Adipose tissue (tissue), 3 donors: ENCODE results near the gene GRK2. TPM values are rescaled to one million over a fixed set of nuclear protein-coding genes. Genes with fewer than 3 reads are reported as not detected.
A peak's percentile ranks its signal among the peaks of the same experiment; 100 is the strongest.

ENCODE experiments used
- H3K27ac ChIP-seq: one replicate; pipeline ENCODE4 v1.5.1; 2013; ENCODE audit warnings: low read depth, low read length
- WGBS, 3 donors: extraction: QIAGEN DNeasy Blood & Tissue Kit; methylation state at CpG; one replicate each; pipeline ENCODE4 v1.1.7; 2013; 5-methylcytosine and 5-hydroxymethylcytosine counted together
- polyA plus RNA-seq, 3 donors: library from polyadenylated mRNA; stranded (reverse); fragments of 200-250 nt; gene quantifications; one replicate each; pipeline ENCODE4 v1.2.3, GENCODE V29; 2013
- donor health status: healthy with polysubstance abuse.
- donor health status: Bipolar disorder and iron deficiency.
- donor health status: healthy.

The GRK2 gene
- polyA plus RNA-seq, 3 donors: 26.8 to 70.1 (median 50.6) TPM

DNA sequence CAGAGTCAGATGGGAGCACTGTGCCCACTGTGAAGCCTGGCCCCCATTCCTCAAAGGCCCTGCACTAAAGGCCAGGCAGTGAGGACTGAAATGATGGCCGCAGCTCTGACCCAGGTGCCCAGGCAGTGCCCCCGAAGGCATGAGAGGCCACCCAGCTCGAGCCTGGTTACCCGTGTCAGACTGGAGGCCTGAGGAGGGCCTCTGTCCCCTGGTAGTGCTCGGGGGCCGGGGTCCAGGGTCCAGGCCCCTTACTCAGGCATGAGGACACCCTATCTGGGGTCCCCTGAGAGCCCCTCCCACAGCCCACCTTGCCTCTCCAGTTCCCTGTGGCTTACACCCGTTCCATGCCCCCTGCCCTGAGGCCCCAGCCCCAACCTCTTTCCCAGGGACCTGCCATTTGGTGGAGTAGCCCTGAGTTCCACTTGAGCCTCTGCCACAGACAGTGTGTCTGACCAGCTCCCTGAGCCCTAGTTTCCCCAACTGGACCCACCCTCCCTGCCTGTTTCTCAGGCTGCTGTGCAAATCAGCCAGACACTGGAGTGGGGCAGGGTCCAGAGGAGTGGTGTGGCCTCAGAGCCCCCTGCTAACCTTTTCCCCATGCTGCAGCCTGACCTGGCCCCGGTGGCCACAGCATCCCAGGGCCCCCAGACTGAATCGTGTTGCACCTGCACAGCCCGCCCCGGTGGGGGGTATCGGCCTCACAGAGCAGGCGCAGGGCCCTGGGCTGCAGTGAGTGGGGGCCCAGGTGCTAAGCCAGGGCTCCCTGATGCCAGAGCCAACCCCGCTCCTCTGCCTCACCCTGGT, 12.1 kb downstream of the GRK2 start:
- 64 to 94% (median 70%) methylated on average over 14 of the region's 14 CpGs for WGBS, 3 donors
- H3K27ac ChIP-seq: peak overlapping the region; percentile 19

DNA sequence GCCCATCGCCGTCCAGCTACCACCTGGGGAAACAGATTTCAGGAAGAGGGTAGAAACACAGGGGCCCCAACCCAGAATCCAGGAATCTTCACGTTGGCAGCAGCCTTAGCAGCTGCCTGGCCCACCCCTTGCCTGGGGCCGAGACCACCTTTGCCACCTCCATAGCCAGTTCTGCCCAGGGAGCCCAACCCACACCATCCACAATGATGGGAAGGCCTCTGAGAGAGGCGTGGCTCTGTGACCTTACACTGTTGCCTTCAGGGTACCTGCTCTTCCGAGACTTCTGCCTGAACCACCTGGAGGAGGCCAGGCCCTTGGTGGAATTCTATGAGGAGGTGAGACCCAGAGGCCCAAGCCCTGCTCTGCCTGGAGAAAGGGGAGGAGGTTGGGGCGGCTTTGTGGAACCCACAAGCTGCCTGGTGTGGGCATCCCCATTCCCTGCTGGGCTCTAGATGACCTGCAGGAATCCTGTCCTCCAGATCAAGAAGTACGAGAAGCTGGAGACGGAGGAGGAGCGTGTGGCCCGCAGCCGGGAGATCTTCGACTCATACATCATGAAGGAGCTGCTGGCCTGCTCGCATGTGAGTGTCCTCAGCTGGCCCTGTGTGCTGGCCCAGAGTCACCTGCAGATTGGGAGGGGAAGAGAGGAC, 12.8 kb downstream of the GRK2 start:
- H3K27ac ChIP-seq: no peak overlapping the region
- 77 to 83% (median 78%) methylated on average over 14 of the region's 14 CpGs for WGBS, 3 donors

DNA sequence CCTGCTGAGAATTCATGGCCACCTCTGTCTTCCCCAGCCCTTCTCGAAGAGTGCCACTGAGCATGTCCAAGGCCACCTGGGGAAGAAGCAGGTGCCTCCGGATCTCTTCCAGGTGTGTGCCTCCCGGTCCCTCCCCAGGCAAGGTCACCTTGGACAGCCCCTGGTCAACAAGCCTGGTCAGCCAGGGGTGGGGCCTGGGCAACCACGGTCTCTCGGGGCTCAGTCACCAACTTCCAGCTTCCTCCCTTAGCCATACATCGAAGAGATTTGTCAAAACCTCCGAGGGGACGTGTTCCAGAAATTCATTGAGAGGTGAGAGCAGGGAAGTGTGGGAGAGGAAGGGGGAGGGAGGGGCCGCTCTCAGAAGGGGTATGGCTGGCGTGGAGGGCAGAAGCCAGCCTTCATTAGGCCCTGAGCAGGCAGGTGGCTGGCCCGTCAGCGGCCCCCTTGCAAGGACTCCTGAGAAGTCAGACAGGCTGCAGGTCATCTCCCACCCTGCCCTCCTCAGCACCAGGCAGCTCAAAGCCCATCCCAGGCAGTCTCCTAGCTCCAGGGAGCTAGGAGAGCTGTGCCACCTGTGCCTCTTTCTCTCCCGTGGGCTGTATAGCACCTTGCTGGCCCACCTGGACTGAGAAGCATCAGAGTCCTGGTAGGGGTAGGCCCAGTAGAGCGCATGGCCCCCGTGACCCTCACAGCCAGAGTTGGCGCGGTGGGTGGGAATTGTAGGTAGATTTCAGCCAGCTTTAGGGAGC, 13.5 kb downstream of the GRK2 start:
- WGBS, 3 donors: 71 to 78% (median 74%) methylated on average over 17 of the region's 17 CpGs
- H3K27ac ChIP-seq: no peak overlapping the region

DNA sequence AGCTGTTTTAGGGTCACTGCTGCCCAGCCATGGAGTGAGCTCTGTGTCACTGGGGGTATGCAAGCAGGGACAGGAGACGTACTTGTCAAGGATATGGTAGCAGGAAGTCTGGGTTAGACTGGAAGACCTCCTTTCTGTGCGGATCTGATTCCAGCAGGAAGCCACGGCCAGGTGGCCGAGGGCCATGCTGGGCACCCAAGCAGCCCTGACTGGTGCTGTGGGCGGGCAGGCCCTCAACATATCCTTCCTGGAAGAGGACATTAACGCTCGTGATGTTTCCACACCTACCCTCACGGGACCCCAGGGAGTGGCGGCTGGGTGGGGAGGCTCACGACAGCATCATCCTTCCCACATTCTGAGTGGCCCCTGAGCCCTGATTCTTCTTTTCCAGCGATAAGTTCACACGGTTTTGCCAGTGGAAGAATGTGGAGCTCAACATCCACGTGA, 14.1 kb downstream of the GRK2 start:
- no peak overlapping the region for H3K27ac ChIP-seq

DNA sequence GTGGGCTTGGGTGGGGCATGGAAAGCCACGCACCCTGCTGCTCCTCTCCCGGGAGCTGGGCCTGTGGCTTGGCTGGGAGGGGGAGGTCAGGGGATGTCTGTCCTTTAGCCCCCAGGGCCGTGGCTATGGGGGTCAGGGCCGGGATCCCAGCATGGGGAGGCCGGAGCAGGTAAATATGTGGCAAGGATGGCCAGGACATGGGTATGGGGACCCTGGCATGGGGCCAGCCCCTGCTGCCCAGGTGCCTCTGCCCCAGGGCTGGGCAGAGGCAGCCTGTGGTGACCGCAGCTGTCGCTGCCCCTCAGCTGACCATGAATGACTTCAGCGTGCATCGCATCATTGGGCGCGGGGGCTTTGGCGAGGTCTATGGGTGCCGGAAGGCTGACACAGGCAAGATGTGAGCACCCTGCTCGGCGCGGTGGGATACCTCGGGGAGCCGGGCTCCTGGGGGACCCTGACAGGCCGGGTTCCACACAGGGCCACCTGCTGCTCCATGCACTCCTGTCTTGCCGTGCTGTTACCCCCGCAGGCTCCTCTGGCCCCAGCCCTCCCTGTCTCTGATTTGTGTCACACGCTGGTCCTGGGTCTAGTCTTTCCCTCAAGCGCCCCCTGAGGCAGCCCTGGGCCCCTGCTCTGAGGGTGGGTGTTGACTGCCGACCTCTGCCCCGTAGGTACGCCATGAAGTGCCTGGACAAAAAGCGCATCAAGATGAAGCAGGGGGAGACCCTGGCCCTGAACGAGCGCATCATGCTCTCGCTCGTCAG, 14.7 kb downstream of the GRK2 start:
- WGBS, 3 donors: 91 to 95% (median 91%) methylated on average over 29 to 31 of the region's 31 CpGs
- H3K27ac ChIP-seq: no peak overlapping the region

More for the DNA sequence above, 14.1 kb downstream of the GRK2 start:
- 42 to 91% (median 50%) methylated on average over 13 of the region's 13 CpGs for WGBS, 3 donors

DNA sequence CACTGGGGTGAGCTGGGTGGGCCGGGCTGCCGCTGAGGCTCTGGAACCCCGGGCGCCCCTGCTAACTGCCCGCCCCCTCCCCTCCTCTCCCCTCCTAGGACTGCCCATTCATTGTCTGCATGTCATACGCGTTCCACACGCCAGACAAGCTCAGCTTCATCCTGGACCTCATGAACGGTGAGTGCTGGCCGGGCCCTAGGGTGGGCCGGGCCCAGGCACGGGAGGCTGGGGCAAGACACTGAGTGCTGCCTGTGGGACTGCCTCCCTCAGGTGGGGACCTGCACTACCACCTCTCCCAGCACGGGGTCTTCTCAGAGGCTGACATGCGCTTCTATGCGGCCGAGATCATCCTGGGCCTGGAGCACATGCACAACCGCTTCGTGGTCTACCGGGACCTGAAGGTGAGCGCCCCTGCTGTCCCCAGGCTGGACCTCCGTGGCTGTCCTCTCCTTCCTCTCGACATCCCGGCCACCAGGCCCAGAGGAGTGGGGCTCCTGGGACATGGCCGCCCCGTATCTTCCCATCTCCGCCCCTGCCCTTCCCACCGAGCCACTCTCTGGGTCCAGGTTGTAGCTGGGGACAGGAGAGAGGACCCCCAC, 15.4 kb downstream of the GRK2 start:
- 84 to 93% (median 86%) methylated on average over 27 of the region's 27 CpGs for WGBS, 3 donors
- H3K27ac ChIP-seq: no peak overlapping the region

DNA sequence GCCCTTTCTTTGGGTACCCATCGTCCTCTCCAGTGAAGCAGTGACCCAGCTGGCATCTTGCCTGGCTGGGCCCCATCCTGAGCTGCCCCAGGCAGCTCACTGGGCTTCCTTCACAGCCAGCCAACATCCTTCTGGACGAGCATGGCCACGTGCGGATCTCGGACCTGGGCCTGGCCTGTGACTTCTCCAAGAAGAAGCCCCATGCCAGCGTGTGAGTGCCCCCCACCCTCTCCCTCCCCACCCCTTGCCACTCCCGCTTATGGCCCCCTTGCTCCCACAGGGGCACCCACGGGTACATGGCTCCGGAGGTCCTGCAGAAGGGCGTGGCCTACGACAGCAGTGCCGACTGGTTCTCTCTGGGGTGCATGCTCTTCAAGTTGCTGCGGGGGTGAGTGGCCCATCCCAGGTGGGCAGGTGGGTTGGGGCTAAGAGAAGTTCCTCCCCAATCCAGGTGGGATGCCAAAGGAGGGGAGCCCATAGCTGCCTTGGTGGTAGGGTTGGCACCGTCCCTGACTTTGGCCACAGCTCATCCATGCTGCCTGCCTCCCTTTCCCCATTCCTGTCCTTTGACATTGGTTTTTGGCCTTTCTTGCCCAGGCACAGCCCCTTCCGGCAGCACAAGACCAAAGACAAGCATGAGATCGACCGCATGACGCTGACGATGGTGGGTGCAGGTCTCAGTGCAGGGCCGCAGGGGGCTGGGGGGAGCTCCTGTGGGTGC, 16.0 kb downstream of the GRK2 start:
- H3K27ac ChIP-seq: no peak overlapping the region
- WGBS, 3 donors: 69 to 93% (median 71%) methylated on average over 20 of the region's 20 CpGs

DNA sequence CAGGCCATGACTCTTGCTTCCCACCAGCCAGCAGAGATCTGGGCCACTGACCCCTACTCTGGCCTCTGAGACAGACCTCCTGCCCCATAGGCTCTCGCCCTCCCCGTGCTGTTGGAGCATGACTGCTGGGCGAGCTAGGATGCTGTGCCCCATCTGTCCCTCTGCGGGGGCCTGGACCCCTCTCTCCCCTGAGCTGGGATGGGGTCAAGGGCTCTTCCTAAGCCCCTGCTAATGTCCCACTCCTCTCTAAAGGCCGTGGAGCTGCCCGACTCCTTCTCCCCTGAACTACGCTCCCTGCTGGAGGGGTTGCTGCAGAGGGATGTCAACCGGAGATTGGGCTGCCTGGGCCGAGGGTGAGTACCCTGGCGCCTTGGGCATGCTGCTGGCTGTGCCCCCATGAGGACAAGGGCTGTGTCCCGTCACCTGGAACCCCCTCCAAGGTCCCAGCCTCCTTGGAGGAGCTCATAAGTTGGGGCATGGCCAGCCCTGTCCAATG, 16.7 kb downstream of the GRK2 start:
- no peak overlapping the region for H3K27ac ChIP-seq
- 71 to 96% (median 82%) methylated on average over 11 of the region's 11 CpGs for WGBS, 3 donors

DNA sequence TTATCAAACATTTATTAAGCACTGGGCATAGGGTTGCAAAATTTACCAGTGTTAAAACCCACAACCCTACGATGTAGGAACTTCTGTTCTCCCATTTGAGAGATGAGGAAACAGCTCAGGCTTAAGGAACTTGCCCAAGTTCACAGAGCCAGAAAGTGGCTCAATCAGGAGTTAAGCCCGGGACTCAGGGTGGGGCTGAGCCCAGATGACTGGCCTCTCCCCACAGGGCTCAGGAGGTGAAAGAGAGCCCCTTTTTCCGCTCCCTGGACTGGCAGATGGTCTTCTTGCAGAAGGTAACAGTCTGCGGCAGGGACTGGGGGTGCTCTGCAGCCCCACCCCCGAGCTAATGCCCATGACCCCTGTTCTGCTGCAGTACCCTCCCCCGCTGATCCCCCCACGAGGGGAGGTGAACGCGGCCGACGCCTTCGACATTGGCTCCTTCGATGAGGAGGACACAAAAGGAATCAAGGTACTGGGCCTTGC, 17.2 kb downstream of the GRK2 start:
- 51 to 89% (median 64%) methylated on average over 13 of the region's 13 CpGs for WGBS, 3 donors
- H3K27ac ChIP-seq: no peak overlapping the region

DNA sequence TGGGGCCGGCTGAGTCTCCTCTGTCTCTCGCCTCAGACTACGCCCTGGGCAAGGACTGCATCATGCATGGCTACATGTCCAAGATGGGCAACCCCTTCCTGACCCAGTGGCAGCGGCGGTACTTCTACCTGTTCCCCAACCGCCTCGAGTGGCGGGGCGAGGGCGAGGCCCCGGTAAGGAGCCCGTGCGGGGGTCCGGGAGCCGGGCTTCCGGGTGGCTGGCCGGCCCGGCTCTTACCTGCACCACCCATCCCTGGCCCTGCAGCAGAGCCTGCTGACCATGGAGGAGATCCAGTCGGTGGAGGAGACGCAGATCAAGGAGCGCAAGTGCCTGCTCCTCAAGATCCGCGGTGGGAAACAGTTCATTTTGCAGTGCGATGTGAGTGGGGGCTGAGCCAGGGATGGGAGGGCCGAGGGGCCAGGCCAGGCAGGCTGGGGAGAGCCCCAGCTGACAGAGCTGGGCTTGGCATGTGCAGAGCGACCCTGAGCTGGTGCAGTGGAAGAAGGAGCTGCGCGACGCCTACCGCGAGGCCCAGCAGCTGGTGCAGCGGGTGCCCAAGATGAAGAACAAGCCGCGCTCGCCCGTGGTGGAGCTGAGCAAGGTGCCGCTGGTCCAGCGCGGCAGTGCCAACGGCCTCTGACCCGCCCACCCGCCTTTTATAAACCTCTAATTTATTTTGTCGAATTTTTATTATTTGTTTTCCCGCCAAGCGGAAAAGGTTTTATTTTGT, 18.7 kb downstream of the GRK2 start:
- H3K27ac ChIP-seq: no peak overlapping the region
- WGBS, 3 donors: 69 to 92% (median 75%) methylated on average over 45 of the region's 45 CpGs

DNA sequence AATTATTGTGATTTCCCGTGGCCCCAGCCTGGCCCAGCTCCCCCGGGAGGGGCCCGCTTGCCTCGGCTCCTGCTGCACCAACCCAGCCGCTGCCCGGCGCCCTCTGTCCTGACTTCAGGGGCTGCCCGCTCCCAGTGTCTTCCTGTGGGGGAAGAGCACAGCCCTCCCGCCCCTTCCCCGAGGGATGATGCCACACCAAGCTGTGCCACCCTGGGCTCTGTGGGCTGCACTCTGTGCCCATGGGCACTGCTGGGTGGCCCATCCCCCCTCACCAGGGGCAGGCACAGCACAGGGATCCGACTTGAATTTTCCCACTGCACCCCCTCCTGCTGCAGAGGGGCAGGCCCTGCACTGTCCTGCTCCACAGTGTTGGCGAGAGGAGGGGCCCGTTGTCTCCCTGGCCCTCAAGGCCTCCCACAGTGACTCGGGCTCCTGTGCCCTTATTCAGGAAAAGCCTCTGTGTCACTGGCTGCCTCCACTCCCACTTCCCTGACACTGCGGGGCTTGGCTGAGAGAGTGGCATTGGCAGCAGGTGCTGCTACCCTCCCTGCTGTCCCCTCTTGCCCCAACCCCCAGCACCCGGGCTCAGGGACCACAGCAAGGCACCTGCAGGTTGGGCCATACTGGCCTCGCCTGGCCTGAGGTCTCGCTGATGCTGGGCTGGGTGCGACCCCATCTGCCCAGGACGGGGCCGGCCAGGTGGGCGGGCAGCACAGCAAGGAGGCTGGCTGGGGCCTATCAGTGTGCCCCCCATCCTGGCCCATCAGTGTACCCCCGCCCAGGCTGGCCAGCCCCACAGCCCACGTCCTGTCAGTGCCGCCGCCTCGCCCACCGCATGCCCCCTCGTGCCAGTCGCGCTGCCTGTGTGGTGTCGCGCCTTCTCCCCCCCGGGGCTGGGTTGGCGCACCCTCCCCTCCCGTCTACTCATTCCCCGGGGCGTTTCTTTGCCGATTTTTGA, 19.5 kb downstream of the GRK2 start:
- WGBS, 3 donors: 61 to 90% (median 70%) methylated on average over 38 to 39 of the region's 39 CpGs
- no peak overlapping the region for H3K27ac ChIP-seq

DNA sequence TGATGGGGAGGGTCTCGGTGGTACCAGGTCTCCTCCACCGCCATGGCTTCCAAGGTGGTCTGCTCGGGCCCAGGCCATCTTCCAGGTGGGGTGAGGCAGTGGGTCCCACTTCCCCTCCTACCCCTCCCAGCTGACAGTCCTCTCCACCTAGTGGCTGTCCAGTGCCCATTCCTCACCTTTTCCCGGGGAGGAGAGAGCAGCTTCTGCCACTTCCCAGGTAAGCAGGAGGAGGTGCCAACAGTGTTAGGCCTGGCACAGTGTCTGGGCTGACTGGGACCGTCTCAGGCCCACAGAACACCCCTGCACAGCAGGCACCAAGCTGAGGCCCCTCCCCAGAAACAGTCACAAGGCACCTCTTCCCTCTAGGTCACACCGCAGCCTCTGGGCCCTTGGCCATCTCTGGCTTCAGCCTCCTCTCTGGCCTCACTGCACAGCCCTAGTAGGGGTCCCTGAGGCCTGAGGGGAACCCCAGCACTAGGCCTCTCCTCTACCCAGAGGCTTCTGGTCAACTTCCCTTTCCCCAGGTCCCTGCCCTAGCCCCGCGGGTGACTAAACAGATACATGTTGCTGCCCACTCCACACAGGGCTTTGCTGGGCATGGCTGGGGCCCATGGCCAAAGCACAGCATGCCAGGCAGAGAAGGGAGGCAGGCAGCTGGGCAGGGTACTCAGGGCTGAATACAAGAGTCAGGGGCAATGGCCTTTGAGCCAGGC, 20.5 kb downstream of the GRK2 start:
- WGBS, 3 donors: 55 to 76% (median 60%) methylated on average over 8 of the region's 8 CpGs
- peak overlapping the region; percentile 94 for H3K27ac ChIP-seq

DNA sequence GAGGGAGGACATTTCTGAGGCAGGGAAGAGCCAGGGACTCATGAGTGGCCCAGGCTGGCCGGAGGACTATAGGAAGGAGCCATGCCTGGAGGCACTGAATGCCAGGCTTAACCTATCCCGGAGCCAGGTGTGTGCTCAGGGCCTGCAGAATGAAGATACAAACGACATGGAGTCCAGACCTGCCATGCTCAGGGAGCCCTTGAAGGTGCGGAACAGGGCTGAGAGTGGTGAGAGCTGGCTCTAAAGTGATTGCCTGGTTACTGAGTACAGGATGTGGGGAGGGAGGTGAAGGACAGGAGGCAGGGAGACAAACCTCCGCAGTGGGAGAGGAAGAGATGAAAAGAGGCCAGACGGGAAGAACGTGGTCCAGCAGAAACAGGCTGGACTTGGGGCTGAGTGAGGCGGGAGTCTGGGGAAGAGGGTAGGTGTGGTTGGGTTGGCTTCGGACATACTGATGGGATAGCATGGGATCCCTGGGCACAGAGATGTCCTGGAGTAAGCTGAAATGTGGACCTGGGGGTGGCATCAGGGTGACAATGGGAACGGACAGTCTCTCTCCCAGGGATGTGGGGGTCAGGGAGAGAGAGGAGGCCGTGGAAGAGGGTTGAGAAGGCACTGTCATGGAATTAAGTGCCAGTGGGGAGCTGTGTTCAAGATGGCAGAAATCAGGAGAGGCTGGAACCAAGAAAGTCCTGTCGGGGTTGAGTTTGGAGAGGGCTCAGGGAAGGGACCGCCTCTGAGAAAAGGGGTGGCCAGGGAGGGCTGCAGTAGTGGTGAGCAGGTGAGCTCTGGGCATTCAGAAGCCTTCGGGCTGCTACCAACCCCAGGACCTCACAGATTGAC, 21.3 kb downstream of the GRK2 start:
- WGBS, 3 donors: 54 to 80% (median 57%) methylated on average over 14 of the region's 14 CpGs
- H3K27ac ChIP-seq: peak overlapping the region; percentile 94

DNA sequence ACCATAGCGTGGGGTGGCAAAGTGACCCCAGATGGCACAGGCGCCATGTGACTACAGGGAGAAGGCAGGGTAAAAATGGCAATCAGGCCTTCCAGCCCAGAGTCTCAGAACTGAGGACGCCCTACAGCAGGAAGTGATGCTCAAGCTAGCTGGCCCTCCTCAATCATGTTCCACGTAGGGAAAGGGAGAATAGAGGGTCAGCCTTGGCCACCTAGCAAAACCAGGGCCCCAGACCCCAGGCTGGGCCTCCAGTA, 21.9 kb downstream of the GRK2 start:
- WGBS, 3 donors: 19 to 44% (median 25%) methylated on average over 4 of the region's 4 CpGs
- peak overlapping the region; percentile 94 for H3K27ac ChIP-seq
